B cell (primary cell): ENCODE results near the gene ANTXR1. TPM values are rescaled to one million over a fixed set of nuclear protein-coding genes. Genes with fewer than 3 reads are reported as not detected.

Experiments
- ATAC-seq: fragments of 200-7000 bp; cut with Tn5 transposase; one replicate; pipeline ENCODE4 v1.10.0; 2021; ENCODE audit warnings: low read depth, mild to moderate bottlenecking, moderate number of reproducible peaks, moderate library complexity
- CTCF ChIA-PET: fragments of 350-600 bp; sonication (Branson Sonifier 250); formaldehyde crosslinking; loops from one replicate; lab custom pipeline; 2021; ENCODE audit warnings: antibody characterized with exemption, inconsistent platforms; lab: Charles Lee
- POLR2A ChIA-PET: fragments of 350-600 bp; sonication (Branson Sonifier 250); formaldehyde crosslinking; loops from one replicate; lab custom pipeline; 2021; ENCODE audit warnings: antibody characterized with exemption; lab: Charles Lee
- DNase-seq: peaks from one replicate; pipeline ENCODE4 v3.0.0; 2013
- H2AFZ ChIP-seq: 2 replicates; pipeline ENCODE4 v1.6.1; 2012; ENCODE audit warnings: mild to moderate bottlenecking, low read depth, low read length; ENCODE audit not compliant: insufficient read depth, poor library complexity, severe bottlenecking
- H3K27ac ChIP-seq, 2 donors: 1 replicate in 1 of 2; 2 replicates in 1 of 2; pipeline ENCODE4 v1.5.1; 2012 to 2013; ENCODE audit warnings: low read length in 2 of 2, mild to moderate bottlenecking in 2 of 2, moderate library complexity in 1 of 2
- H3K27me3 ChIP-seq, 4 experiments: fragments of 200-600 bp in 1 of 4; sonication (generic) in 1 of 4; replicated peaks in 1 of 4; 1 replicate in 2 of 4; 2 replicates in 2 of 4; pipeline versions ENCODE4 v1.6.1 to v1.7.0; 2013 to 2016; ENCODE audit warnings: low read length in 3 of 4, mild to moderate bottlenecking in 2 of 4, mixed read lengths in 1 of 4, moderate library complexity in 1 of 4; ENCODE audit not compliant: insufficient read depth in 4 of 4, control insufficient read depth in 3 of 4; ENCODE audit errors: control extremely low read depth in 1 of 4
- H3K36me3 ChIP-seq, 2 experiments: replicated peaks in 1 of 2; 1 replicate in 1 of 2; 2 replicates in 1 of 2; pipeline versions ENCODE4 v1.6.1 to v1.7.1; 2013; ENCODE audit warnings: low read length in 1 of 2; ENCODE audit not compliant: insufficient read depth in 2 of 2, control insufficient read depth in 1 of 2; ENCODE audit errors: control extremely low read depth in 1 of 2, extremely low read depth in 1 of 2
- H3K4me1 ChIP-seq, 2 donors: fragments of 200-600 bp in 1 of 2; sonication (generic) in 1 of 2; 1 replicate in 1 of 2; 2 replicates in 1 of 2; pipeline versions ENCODE4 v1.5.1 to v1.6.1; 2013 to 2017; ENCODE audit warnings: low read length in 2 of 2; ENCODE audit not compliant: control insufficient read depth in 2 of 2, insufficient read depth in 2 of 2
- H3K4me2 ChIP-seq: replicated peaks from 2 replicates; pipeline ENCODE3; 2012; ENCODE audit warnings: mild to moderate bottlenecking, low read depth, low read length; ENCODE audit not compliant: poor library complexity, severe bottlenecking
- H3K4me3 ChIP-seq, 5 experiments: fragments of 200-600 bp in 1 of 5; sonication (generic) in 1 of 5; 1 replicate in 3 of 5; 2 replicates in 2 of 5; pipeline versions ENCODE4 v1.5.1 to v1.7.0; 2011 to 2016; ENCODE audit warnings: low read length in 4 of 5, mild to moderate bottlenecking in 4 of 5, low read depth in 2 of 5, control low read depth in 1 of 5, moderate library complexity in 1 of 5; ENCODE audit not compliant: insufficient read depth in 1 of 5; ENCODE audit errors: control extremely low read depth in 1 of 5, extremely low read depth in 1 of 5
- H3K79me2 ChIP-seq: fragments of 200-600 bp; sonication (generic); one replicate; pipeline ENCODE4 v1.6.0; 2016; ENCODE audit warnings: low read length; ENCODE audit not compliant: control insufficient read depth, insufficient read depth
- H3K9ac ChIP-seq: fragments of 200-600 bp; sonication (generic); 2 replicates; pipeline ENCODE4 v1.6.1; 2017; ENCODE audit warnings: mild to moderate bottlenecking, low read length, moderate library complexity
- H3K9me3 ChIP-seq, 3 donors: one replicate each; pipeline versions ENCODE4 v1.6.1 to v1.7.1; 2013; ENCODE audit warnings: low read length in 2 of 3; ENCODE audit not compliant: control insufficient read depth in 2 of 3, insufficient read depth in 1 of 3; ENCODE audit errors: control extremely low read depth in 1 of 3
- H4K20me1 ChIP-seq: 2 replicates; pipeline ENCODE4 v1.6.0; 2012; ENCODE audit warnings: mild to moderate bottlenecking, low read length; ENCODE audit not compliant: insufficient read depth, control insufficient read depth, poor library complexity, severe bottlenecking
- H3K27ac Mint-ChIP-seq: one replicate; pipeline ENCODE4 v1.8.0; 2021; ENCODE audit warnings: mixed read lengths
- H3K27me3 Mint-ChIP-seq: one replicate; pipeline ENCODE4 v1.8.0; 2021; ENCODE audit warnings: mixed read lengths
- H3K4me1 Mint-ChIP-seq: one replicate; pipeline ENCODE4 v1.8.0; 2021; ENCODE audit warnings: mixed read lengths
- H3K4me3 Mint-ChIP-seq: one replicate; pipeline ENCODE4 v1.8.0; 2021; ENCODE audit warnings: mixed read lengths
- H3K9me3 Mint-ChIP-seq: one replicate; pipeline ENCODE4 v1.8.0; 2022; ENCODE audit warnings: mixed read lengths; ENCODE audit not compliant: insufficient read depth
- EZH2 ChIP-seq: IDR thresholded peaks from 2 replicates; pipeline ENCODE4 v1.6.1; 2012; ENCODE audit warnings: borderline replicate concordance, low read depth, mild to moderate bottlenecking, moderate library complexity, low read length; ENCODE audit not compliant: insufficient read depth, poor library complexity, severe bottlenecking
- WGBS: methylation state at CpG from one replicate; pipeline ENCODE4 v1.1.5; 2013; ENCODE audit warnings: missing lambda C conversion rate; ENCODE audit not compliant: insufficient coverage; 5-methylcytosine and 5-hydroxymethylcytosine counted together
- intact Hi-C: fragments of 100-400 bp; cut with micrococcal nuclease; formaldehyde crosslinking; loops from one replicate; pipeline ENCODE4 v1.10.0; 2022
- polyA plus RNA-seq: library from polyadenylated mRNA; depleted of rRNA; stranded (reverse); fragments of >200 nt; gene quantifications from 2 replicates; pipeline ENCODE4 v1.2.3, GENCODE V29; 2012
- total RNA-seq, 2 donors: library from RNA; stranded (reverse); fragments of 120-200 nt in 1 of 2; gene quantifications; 1 replicate in 1 of 2; 2 replicates in 1 of 2; pipeline versions ENCODE4 v1.2.3 to v1.2.4, GENCODE V29; 2013 to 2022
- TF ChIP-seq, protein P1 (sequence below): fragments of 200-600 bp; IDR thresholded peaks from one replicate; pipeline ENCODE4 v1.8.0; 2022; ENCODE audit warnings: antibody characterized with exemption, mild to moderate bottlenecking

ANTXR1 gene
- total and polyA plus RNA-seq, 2 donors (not counting 1 experiment from before 2014, with no cell fraction given) = not detected

DNA sequence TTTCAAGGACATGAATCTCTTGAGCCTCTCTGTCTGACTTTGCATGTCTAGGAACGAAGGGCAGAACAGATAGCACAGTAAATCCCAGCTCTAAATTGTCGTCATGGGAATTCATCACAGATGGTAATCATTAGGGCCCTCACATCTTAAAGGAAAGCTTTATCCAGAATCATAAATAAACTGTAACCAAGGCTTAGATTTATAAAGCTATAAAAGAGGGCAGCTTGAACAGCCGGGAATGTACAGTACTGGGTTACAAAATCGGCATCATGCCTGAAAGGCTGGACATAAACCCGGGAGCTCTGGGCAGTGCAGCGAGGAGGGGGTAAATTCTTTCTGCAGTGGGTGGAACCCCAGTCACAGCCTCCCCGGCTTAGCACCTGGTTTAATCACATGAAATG lies 229.7 kb downstream of the ANTXR1 start:
- Histone ChIP-seq H3K27ac (no peak overlapping the region), H3K4me3 (no peak overlapping the region), H3K4me2 (no peak overlapping the region), H4K20me1 (no peaks in the 10 kb centered on the region), H3K27me3 (peaks cover 0 to 3% (median 1%) of the 10 kb centered on the region in 4 experiments), H3K9ac (no peak overlapping the region), H3K79me2 (no peaks in the 10 kb centered on the region), H2AFZ (no peak overlapping the region), H3K9me3 (peaks cover 0 to 2% (median 0%) of the 10 kb centered on the region in 3 donors), H3K4me1 (no peaks in the 10 kb centered on the region), H3K36me3 (no peaks in the 10 kb centered on the region)
- intact Hi-C loops = no loop called here
- POLR2A ChIA-PET = no interaction called here
- Mint-ChIP-seq H3K9me3 (no peaks in the 10 kb centered on the region), H3K4me3 (no peak overlapping the region), H3K27ac (no peak overlapping the region), H3K27me3 (peaks cover 24% of the 10 kb centered on the region), H3K4me1 (no peaks in the 10 kb centered on the region)
- CTCF ChIA-PET = no interaction called here
- no peak for DNase-seq
- 87% methylated on average over 4 of the region's 7 CpGs for WGBS
- ATAC-seq = no peak
- TF ChIP-seq EZH2 = no peak
- TF ChIP-seq, protein P1, sequence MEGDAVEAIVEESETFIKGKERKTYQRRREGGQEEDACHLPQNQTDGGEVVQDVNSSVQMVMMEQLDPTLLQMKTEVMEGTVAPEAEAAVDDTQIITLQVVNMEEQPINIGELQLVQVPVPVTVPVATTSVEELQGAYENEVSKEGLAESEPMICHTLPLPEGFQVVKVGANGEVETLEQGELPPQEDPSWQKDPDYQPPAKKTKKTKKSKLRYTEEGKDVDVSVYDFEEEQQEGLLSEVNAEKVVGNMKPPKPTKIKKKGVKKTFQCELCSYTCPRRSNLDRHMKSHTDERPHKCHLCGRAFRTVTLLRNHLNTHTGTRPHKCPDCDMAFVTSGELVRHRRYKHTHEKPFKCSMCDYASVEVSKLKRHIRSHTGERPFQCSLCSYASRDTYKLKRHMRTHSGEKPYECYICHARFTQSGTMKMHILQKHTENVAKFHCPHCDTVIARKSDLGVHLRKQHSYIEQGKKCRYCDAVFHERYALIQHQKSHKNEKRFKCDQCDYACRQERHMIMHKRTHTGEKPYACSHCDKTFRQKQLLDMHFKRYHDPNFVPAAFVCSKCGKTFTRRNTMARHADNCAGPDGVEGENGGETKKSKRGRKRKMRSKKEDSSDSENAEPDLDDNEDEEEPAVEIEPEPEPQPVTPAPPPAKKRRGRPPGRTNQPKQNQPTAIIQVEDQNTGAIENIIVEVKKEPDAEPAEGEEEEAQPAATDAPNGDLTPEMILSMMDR = no peak

DNA sequence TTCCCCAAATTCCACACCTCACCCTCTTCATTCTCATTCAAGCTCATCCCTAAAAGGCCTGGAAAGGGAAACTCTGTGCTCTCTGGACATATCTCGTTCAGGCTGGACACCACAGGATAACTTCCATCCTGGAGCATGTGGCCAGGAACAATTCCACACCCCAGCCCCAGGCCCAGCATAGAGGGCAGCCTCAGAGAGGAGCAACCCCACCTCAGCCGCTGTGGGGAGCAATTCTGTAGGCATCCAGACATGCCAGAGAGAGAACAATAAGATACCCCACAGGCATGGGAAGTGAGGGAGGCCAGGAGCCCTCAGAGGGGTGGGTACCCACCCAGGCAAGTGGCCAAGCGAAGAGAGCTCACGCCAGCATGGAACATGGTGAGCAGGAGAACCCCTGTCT lies 230.7 kb downstream of the ANTXR1 start:
- no peak overlapping the region for H3K4me3 Mint-ChIP-seq
- Histone ChIP-seq H4K20me1 (no peaks in the 10 kb centered on the region), H3K79me2 (no peaks in the 10 kb centered on the region), H3K36me3 (no peaks in the 10 kb centered on the region), H3K9ac (no peak overlapping the region), H3K4me1 (no peaks in the 10 kb centered on the region), H3K9me3 (peaks cover 0 to 3% (median 0%) of the 10 kb centered on the region in 3 donors), H3K27me3 (peaks cover 0 to 4% (median 1%) of the 10 kb centered on the region in 4 experiments), H3K27ac (no peak overlapping the region), H3K4me3 (no peak overlapping the region), H3K4me2 (no peak overlapping the region), H2AFZ (no peak overlapping the region)
- H3K4me1 Mint-ChIP-seq = no peaks in the 10 kb centered on the region
- ChIA-PET CTCF (no interaction called here), POLR2A (no interaction called here)
- WGBS = 80% methylated on average over 4 of the region's 4 CpGs
- intact Hi-C loops = no loop called here
- H3K27ac Mint-ChIP-seq = no peak overlapping the region
- H3K27me3 Mint-ChIP-seq = peaks cover 22% of the 10 kb centered on the region
- no peaks in the 10 kb centered on the region for H3K9me3 Mint-ChIP-seq
- no peak for DNase-seq
- ATAC-seq = no peak
- TF ChIP-seq EZH2 = no peak
- TF ChIP-seq, protein P1 = no peak
